Measurements from ENCODE around the gene CD163.
"Not testable (repeated sequence)": the region's sequence is repeated elsewhere in the genome, so short reads cannot be mapped to it uniquely, and the experiment has no call there.

Gene CD163

DNA sequence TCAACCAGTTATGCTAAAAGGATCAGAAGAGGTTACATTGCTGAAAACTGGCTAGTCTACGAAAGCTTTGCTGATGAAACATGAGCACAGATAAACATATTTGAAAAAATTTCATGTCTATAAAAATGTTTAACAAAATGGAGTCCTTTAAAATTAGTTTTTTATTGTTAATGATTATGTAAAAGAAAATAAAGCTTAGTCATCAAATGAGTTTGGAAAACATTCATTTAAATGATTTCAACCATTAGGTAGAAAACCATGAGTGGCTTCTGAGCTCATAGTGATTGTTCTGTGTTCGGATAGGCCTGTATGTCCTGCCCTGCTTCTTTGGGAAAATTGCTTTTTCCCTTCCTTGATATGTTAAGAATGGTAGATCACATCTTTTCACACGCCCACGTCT lies 59.0 kb downstream of the CD163 start:
- no peak for DNase-seq

DNA sequence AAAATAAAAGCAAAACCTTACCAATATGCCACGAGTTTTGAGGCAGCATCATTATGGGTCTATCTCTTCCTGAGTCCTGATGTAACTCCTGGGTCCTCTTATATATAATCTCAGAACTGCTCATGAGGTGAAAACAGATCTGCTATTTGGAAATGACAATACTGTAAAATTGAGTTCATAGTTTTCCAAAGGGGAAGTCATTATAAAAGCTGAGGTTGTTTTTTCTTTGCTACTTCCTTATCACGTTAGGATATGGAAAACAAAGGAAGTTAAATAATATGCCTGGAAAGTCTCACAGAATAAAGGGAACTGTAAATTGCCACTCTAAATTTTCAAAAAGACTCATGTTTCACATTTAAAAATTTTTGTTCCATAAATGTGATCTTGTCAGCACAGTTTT lies 59.5 kb downstream of the CD163 start, which contains the start of gene CD163L1:
CD163L1 (minus strand) TSS at position 78 of the 400 bp plus-strand sequence; CDS start at position 52, 26 bp downstream.
- no peak for DNase-seq

DNA sequence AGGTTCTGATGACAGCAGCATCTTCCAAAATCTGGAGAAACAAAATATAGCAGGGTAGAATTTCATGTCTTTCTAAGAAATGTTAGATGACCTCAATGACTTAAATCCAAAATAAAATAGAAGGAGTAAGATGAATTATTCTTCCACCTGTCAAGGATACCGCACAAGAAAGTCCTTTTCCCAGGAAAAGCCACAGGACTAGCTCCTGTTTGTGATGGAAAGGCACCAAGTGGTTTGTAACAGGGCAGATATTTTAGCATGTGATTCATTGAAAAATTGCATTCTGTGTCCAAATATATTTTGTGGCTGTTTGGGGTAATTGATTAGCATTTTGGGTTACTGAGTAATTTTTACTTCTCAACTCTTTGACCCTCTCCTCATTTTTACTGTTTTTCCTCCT lies 62.4 kb downstream of the CD163 start:
- DNase-seq: no peak

DNA sequence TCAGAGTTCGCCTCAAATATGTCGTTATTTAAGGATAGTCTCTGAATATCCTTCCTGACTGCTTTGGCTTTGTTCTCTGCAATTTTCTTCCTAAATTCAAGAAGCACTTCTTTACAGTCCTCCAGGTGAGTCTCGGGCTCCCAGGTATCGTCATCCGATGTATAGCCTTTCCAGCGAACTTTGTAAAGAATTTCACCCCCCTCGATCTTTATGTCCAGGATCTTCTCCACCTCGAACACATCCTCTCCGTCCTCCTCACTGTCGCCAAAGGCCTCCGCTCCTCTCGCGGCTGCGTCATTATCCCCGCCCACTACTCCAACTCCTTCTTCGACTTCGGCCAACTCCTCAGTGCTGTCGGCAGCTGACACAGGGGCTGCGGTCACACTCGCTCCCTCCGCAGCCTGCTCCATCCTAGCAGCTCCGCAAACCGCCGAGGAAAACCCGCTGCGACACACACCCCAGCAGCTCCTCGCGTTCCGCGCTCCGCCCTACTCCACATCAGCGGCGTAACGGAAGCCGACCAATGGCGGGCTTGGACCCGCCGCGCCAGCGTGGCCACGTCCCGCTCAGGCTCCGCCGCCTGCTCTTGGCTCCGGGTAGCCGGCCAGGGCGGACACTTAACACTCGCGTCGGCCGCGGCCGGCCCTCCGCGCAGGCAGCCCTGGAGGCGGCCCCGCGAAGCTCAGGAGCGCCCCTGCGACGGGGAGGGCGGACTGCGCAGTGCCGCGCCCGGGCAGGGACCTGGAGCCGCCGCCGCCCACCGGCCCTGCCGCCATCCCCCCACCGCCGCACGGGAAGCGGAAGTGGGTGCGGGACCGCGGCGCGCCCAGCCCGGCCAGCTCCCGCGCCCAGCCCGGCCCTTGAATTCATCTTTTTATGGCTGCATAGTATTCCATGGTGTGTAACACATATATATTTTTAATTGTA lies 63.7 kb downstream of the CD163 start:
- peak; percentile 52 for DNase-seq

DNA sequence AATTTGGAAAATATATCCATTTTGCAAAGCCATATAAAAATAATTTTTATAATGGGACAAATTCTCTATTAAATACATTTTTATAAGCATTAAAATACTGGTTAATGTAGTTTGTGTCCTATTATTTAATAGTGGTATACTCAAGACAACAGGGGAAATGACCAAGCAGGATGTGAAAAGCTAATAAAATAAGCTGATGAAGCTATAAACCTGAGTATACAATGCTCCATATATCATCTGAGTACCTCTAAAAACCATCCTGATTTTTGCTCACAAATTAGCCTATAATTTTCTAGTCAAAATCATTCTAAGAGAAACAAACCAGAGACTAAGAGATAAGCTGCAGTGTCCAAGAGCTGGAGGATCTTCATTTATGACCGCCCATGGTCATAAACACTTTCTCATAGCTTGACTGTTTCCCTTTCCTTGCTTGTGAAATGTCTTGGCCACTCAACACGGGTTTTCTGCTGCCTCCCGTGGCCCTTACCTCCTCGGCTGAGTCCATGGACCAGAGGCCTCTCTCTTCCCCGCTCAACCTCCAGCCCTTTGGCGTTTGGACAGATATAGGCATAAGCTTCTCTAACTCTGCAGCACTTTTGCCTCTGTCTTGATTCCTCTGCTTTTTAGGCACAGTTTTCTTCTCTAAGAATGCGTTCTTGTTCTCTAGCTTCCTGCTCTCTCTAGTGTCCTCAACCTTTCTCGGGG lies 65.1 kb downstream of the CD163 start:
- DNase-seq: not testable (repeated sequence)

DNA sequence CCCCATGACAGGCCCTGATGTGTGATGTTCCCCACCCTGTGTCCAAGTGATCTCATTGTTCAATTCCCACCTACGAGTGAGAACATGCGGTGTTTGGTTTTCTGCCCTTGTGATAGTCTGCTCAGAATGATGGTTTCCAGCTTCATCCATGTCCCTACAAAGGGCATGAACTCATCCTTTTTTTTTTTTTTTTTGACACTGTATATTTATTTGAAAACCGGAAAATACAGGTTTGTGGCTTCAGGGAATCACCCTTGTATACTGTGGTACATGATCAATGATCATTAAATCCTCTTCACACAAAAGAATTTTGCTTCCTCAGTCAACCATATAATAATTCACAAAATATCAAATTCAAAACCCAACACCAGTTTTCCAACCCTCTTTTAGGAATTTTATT lies 66.1 kb downstream of the CD163 start:
- DNase-seq: not testable (repeated sequence)

DNA sequence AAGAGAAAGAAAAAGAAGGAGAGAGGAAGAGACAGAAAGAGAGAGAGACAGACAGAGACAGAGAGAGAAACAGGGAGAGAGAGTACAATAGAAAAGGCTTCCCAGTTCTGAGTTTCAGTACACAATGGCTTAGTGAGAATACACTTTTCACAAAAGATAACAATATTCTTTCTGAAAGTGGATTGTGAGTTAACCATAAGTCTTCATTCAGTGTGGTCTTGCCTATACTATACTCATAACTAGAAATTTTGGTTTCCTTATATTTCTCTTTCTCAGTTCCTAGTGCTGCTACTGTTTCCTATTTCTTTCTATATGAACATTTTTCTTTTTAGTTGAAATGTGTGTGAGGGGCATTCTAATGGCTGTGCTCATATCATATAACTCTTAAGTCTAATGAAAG lies 68.9 kb downstream of the CD163 start:
- peak; percentile 6 for DNase-seq

DNA sequence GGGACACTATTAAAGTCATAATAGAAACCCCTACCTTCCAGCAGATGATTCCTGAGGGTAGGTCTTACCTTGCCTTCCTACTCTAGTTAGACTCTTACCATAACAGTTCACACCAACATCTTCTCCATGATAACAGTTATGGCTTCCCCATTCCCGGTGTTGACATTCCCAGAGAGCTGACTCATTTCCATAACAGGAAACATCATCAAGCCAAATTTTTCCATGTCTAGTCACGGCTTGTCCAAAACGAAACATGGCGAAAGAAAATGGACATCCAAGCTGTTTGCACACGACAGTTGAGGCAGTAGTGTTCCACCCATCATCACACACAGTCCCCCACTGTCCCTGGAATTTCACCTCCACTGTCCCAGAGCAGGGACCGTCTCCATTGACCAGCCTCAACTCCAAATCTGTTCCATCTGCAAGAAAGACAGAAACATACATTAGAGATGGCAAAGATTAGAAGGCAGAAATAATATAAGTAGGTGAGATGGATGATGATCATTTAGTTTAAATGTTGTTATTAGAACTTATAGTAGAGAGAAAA lies 70.2 kb downstream of the CD163 start:
- no peak for DNase-seq

DNA sequence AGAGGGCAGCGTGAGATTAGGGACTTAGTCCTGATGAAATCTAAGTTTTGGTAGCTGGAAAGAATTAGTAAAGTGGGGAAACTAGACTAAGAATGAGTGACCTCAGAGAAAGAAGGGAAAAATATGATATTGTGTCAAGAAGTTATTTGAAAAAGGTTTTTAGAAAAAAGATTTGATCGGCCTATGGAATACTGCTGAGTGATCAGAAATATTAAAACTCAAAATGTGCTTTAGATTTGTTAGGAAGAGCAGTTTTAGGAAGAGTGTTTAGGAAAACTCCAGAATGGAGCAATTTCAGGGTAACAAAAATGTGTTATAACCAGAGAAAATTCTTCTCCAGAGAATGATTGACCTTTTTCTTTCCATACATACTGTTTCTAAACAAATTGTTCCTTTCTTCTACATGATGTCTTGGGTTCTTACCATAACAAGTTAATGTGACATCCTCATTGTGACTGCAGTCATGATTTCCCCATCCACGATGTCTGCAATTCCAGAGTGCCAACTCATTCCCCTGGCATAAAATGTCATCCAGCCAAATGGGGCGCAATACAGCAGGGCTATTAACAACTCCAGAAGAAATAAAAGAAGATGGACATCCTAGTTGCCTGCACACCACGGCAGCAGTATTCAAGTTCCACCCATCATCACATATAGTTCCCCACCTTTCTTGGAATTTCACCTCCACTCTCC lies 71.4 kb downstream of the CD163 start:
- no peak for DNase-seq
